Fibroblast of villous mesenchyme (primary cell): Measurements from ENCODE around the gene HDDC3. TPM values are rescaled to one million over a fixed set of nuclear protein-coding genes. Genes with fewer than 3 reads are reported as not detected.

Experiments used
- DNase-seq: peaks from one replicate; pipeline ENCODE4 v3.0.0-alpha.2; 2010; ENCODE audit warnings: low read depth
- H3K4me3 ChIP-seq: 2 replicates; pipeline ENCODE4 v1.5.1; 2011; ENCODE audit warnings: low read depth, mild to moderate bottlenecking, low read length
- CTCF ChIP-seq: IDR thresholded peaks from 2 replicates; pipeline ENCODE4 v1.5.1; 2012; ENCODE audit warnings: low read depth, mild to moderate bottlenecking, low read length; ENCODE audit not compliant: insufficient read depth
- total RNA-seq: library from RNA; depleted of rRNA; stranded (reverse); fragments of >200 nt; gene quantifications from 2 replicates; pipeline ENCODE4 v1.2.3, GENCODE V29; 2012

HDDC3 gene
- total RNA-seq, 1 donor, result 9.5 TPM

DNA sequence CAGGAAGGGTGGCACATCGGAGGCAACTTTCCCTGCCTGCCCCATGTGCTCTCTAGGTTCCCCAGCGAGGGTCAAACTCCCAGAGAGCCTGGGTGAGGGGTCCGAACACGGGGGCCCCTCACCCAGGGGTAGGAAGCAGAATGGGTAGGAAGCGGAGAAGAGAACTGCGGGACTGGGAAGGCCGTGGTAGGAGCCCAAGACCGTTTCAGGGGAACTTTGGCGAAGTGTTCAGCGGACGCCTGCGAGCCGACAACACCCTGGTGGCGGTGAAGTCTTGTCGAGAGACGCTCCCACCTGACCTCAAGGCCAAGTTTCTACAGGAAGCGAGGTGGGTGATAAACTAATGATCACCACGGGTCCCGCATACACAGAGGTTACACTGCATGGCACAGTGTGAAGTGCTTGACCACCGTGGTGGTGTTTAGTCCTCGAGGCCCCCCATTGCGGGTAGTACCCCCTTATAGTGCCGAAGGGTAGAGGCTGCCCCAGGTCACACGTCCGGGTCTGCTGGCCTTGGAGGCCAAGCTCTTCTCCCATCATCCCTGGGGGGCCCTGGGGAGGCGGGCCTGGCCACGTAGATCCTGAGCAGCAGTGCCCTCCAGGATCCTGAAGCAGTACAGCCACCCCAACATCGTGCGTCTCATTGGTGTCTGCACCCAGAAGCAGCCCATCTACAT is 39.7 kb downstream of the HDDC3 start:
- TF ChIP-seq CTCF, result no peak
- DNase-seq, result no peak
- H3K4me3 ChIP-seq, result no peak overlapping the region

DNA sequence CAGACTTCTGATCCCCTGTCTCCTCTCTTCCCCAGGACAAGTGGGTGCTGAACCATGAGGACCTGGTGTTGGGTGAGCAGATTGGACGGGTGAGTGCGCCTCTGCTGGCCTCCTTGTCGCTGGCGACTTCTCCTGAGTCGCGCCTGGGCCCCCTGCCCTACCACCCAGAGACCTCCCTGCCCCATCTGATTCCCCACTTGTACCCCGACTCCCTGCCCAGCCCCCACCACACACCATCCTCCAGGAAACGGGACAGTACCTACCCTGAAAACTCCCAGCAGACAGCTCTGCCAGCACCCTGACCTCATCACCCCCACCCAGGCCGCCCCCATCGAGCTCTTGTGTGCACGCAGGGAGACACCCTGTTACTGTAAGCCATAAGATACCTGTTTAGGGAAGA is 40.3 kb downstream of the HDDC3 start:
- no peak for TF ChIP-seq CTCF
- H3K4me3 ChIP-seq, result no peak overlapping the region
- no peak for DNase-seq

- TF ChIP-seq CTCF, result no peak
- no peak overlapping the region for H3K4me3 ChIP-seq
- no peak for DNase-seq
Observed at GRCh38 chr15:90891346-90891949, 40.9 kb downstream of the HDDC3 start.

DNA sequence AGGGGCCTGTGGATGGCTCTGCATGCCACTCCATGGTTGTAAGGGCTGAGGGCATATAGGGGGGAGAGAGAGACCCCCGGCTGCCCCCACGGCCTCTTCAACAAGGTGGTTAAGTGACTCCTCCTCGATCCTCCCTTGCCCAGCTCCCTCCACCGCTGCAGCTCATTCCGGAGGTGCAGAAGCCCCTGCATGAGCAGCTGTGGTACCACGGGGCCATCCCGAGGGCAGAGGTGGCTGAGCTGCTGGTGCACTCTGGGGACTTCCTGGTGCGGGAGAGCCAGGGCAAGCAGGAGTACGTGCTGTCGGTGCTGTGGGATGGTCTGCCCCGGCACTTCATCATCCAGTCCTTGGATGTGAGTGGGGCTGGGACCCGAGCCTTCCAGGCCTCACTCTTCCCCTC is 41.5 kb downstream of the HDDC3 start:
- no peak for DNase-seq
- H3K4me3 ChIP-seq, result no peak overlapping the region
- no peak for TF ChIP-seq CTCF

GRCh38 chr15:90889736-90890456 is 42.5 kb downstream of the HDDC3 start:
- no peak for TF ChIP-seq CTCF
- no peak overlapping the region for H3K4me3 ChIP-seq
- no peak for DNase-seq

DNA sequence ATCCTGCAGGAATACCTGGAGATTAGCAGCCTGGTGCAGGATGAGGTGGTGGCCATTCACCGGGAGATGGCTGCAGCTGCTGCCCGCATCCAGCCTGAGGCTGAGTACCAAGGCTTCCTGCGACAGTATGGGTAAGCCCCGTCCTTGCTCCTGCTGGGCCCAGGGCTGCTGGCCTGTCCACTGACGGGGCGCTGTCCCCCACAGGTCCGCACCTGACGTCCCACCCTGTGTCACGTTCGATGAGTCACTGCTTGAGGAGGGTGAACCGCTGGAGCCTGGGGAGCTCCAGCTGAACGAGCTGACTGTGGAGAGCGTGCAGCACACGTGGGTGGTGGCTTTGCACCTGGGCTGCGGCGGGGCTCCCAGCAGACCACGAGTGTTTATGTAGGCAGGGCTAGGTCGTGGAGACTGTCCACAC is 43.0 kb downstream of the HDDC3 start:
- TF ChIP-seq CTCF, result no peak
- no peak for DNase-seq
- no peak overlapping the region for H3K4me3 ChIP-seq
